Keratinocyte (primary cell): Measurements from ENCODE around the gene CALML6. TPM values are rescaled to one million over a fixed set of nuclear protein-coding genes. Genes with fewer than 3 reads are reported as not detected.
A peak's percentile ranks its signal among the peaks of the same experiment; 100 is the strongest.

Source experiments
- DNase-seq: peaks from one replicate; pipeline ENCODE4 v3.0.0-alpha.2; 2011; ENCODE audit warnings: low read depth, missing footprints, low spot score
- FAIRE-seq: peaks from 2 replicates; lab custom pipeline; 2011; peaks lifted over from hg19 to GRCh38; lab: Jason Lieb, UNC
- H2AFZ ChIP-seq: 2 replicates; pipeline ENCODE4 v1.6.0; 2012; ENCODE audit warnings: low read length, control low read depth, inconsistent platforms; ENCODE audit not compliant: control insufficient read depth
- H3K27ac ChIP-seq: 2 replicates; pipeline ENCODE4 v1.5.1; 2011; ENCODE audit warnings: low read length; ENCODE audit not compliant: control insufficient read depth, insufficient read depth
- H3K27me3 ChIP-seq: 3 replicates; pipeline ENCODE4 v1.6.0; 2011; ENCODE audit warnings: low read length; ENCODE audit not compliant: control insufficient read depth, insufficient read depth; ENCODE audit errors: extremely low read depth
- H3K36me3 ChIP-seq, 2 experiments: 2 replicates in 1 of 2; 3 replicates in 1 of 2; pipeline ENCODE4 v1.5.1; 2011; ENCODE audit warnings: low read length in 2 of 2, mild to moderate bottlenecking in 1 of 2; ENCODE audit not compliant: control insufficient read depth in 2 of 2, insufficient read depth in 2 of 2; ENCODE audit errors: extremely low read depth in 1 of 2
- H3K4me1 ChIP-seq: 3 replicates; pipeline ENCODE4 v1.5.1; 2011; ENCODE audit warnings: low read length; ENCODE audit not compliant: control insufficient read depth, insufficient read depth; ENCODE audit errors: extremely low read depth
- H3K4me2 ChIP-seq: 3 replicates; pipeline ENCODE4 v1.6.0; 2011; ENCODE audit warnings: low read depth, low read length; ENCODE audit not compliant: control insufficient read depth, insufficient read depth; ENCODE audit errors: extremely low read depth
- H3K4me3 ChIP-seq, 3 experiments: fragments of 200-600 bp in 1 of 3; sonication (generic) in 1 of 3; 2 replicates in 2 of 3; 3 replicates in 1 of 3; pipeline ENCODE4 v1.5.1; 2011 to 2016; ENCODE audit warnings: low read length in 3 of 3, mild to moderate bottlenecking in 3 of 3, control low read depth in 2 of 3, inconsistent platforms in 1 of 3, low read depth in 1 of 3, mixed read lengths in 1 of 3, mixed run types in 1 of 3, moderate library complexity in 1 of 3; ENCODE audit not compliant: control insufficient read depth in 2 of 3, insufficient read depth in 2 of 3; ENCODE audit errors: extremely low read depth in 1 of 3
- H3K79me2 ChIP-seq: 2 replicates; pipeline ENCODE4 v1.6.0; 2012; ENCODE audit warnings: low read length; ENCODE audit not compliant: control insufficient read depth, insufficient read depth
- H3K9ac ChIP-seq: 3 replicates; pipeline ENCODE4 v1.6.0; 2011; ENCODE audit warnings: low read length; ENCODE audit not compliant: control insufficient read depth, insufficient read depth; ENCODE audit errors: extremely low read depth
- H3K9me1 ChIP-seq: 3 replicates; pipeline ENCODE4 v1.6.0; 2011; ENCODE audit warnings: low read length; ENCODE audit not compliant: control insufficient read depth, insufficient read depth; ENCODE audit errors: extremely low read depth
- H3K9me3 ChIP-seq: 2 replicates; pipeline ENCODE4 v1.5.1; 2012; ENCODE audit warnings: low read depth, low read length; ENCODE audit not compliant: control insufficient read depth
- H4K20me1 ChIP-seq: 3 replicates; pipeline ENCODE4 v1.6.0; 2011; ENCODE audit warnings: low read length; ENCODE audit not compliant: control insufficient read depth, insufficient read depth; ENCODE audit errors: extremely low read depth
- CTCF ChIP-seq, 3 experiments: IDR thresholded peaks in 1 of 3; conservative IDR thresholded peaks in 1 of 3; optimal IDR thresholded peaks in 1 of 3; 2 replicates in 2 of 3; 3 replicates in 1 of 3; pipeline versions ENCODE3 to v1.5.1; 2011; ENCODE audit warnings: low read length in 3 of 3, mild to moderate bottlenecking in 3 of 3, moderate library complexity in 2 of 3, control low read depth in 1 of 3, inconsistent platforms in 1 of 3; ENCODE audit not compliant: insufficient read depth in 2 of 3; ENCODE audit errors: extremely low read depth in 1 of 3
- EZH2 ChIP-seq: IDR thresholded peaks from one replicate; pipeline ENCODE4 v1.6.1; 2012; ENCODE audit warnings: inconsistent platforms, mild to moderate bottlenecking, low read length, moderate library complexity
- dilution Hi-C: fragments of 300-500 bp; cut with MboI; formaldehyde crosslinking; loops from one replicate; pipeline ENCODE4 v1.7.0; 2020; ENCODE audit warnings: low sequenced_read_pairs; ENCODE audit not compliant: extremely low pct_ligation_motif_present
- polyA plus RNA-seq, 5 experiments: library from polyadenylated mRNA; depleted of rRNA in 3 of 5; stranded (reverse) in 3 of 5; stranded (forward) in 1 of 5; unstranded in 1 of 5; fragments of >200 nt; gene quantifications; 1 replicate in 1 of 5; 2 replicates in 3 of 5; 3 replicates in 1 of 5; pipeline versions ENCODE4 v1.2.1 to v1.2.3, GENCODE V29; 2011 to 2012; ENCODE audit warnings: missing spikeins in 2 of 5, low read depth in 1 of 5, low replicate concordance in 1 of 5

CALML6 gene
- polyA plus RNA-seq, 1 donor (not counting 4 experiments of a cell fraction or from before 2014, with no cell fraction given) = 0.08 TPM

GRCh38 chr1:1920057-1920607, 5.1 kb downstream of the CALML6 start:
- Histone ChIP-seq H3K4me1 (no peaks in the 10 kb centered on the region), H3K9me1 (no peaks in the 10 kb centered on the region), H3K4me2 (no peak overlapping the region), H2AFZ (no peak overlapping the region), H3K79me2 (no peaks in the 10 kb centered on the region), H4K20me1 (no peaks in the 10 kb centered on the region), H3K27me3 (peaks cover 14% of the 10 kb centered on the region), H3K4me3 (no peak overlapping the region), H3K9ac (peak overlapping the region; percentile 37), H3K27ac (no peak overlapping the region), H3K36me3 (no peaks in the 10 kb centered on the region), H3K9me3 (no peaks in the 10 kb centered on the region)
- dilution Hi-C loops = no loop called here
- DNase-seq = no peak
- FAIRE-seq = no peak
- no peak for TF ChIP-seq CTCF (optimal IDR thresholded peaks at IDR 0.05 in 1 of 3, IDR thresholded peaks at IDR 0.05 in 1 of 3, conservative IDR thresholded peaks at IDR 0.05 in 1 of 3; ENCODE audit: extremely low read depth in 1 of 3, insufficient read depth in 2 of 3, low read length in 3 of 3)
- TF ChIP-seq EZH2 = no peak

GRCh38 chr1:1920608-1921458, 5.8 kb downstream of the CALML6 start:
- TF ChIP-seq CTCF (optimal IDR thresholded peaks at IDR 0.05 in 1 of 3, IDR thresholded peaks at IDR 0.05 in 1 of 3, conservative IDR thresholded peaks at IDR 0.05 in 1 of 3; ENCODE audit: extremely low read depth in 1 of 3, insufficient read depth in 2 of 3, low read length in 3 of 3) (no peak), EZH2 (no peak)
- no peaks in the 10 kb centered on the region for H3K9me1 ChIP-seq
- H3K79me2 ChIP-seq = no peaks in the 10 kb centered on the region
- DNase-seq = no peak
- no peaks in the 10 kb centered on the region for H3K36me3 ChIP-seq
- H3K9ac ChIP-seq = no peak overlapping the region
- H3K4me3 ChIP-seq = no peak overlapping the region
- no peak overlapping the region for H3K27ac ChIP-seq
- H3K4me1 ChIP-seq = no peaks in the 10 kb centered on the region
- H4K20me1 ChIP-seq = no peaks in the 10 kb centered on the region
- FAIRE-seq = no peak
- peaks cover 16% of the 10 kb centered on the region for H3K27me3 ChIP-seq
- H2AFZ ChIP-seq = no peak overlapping the region
- dilution Hi-C loops = no loop called here
- no peak overlapping the region for H3K4me2 ChIP-seq
- H3K9me3 ChIP-seq = no peaks in the 10 kb centered on the region
